OCI-LY1 (cell line): Measurements from ENCODE around the gene MCC.

Source experiments
- H2AFZ ChIP-seq: fragments of 200-600 bp; sonication (generic), shearing (Covaris generic); 2 replicates; pipeline ENCODE4 v1.6.0; 2014; ENCODE audit warnings: antibody characterized with exemption, mild to moderate bottlenecking, low read length
- H3F3A ChIP-seq: fragments of 200-600 bp; sonication (generic), shearing (Covaris generic); 2 replicates; pipeline ENCODE4 v1.6.0; 2014; ENCODE audit warnings: mild to moderate bottlenecking, antibody characterized with exemption, low read length, moderate library complexity; ENCODE audit not compliant: insufficient read depth
- H3K27ac ChIP-seq: fragments of 200-600 bp; sonication (generic); 2 replicates; pipeline ENCODE4 v1.5.1; 2014; ENCODE audit warnings: low read length, mixed run types, mild to moderate bottlenecking, low read depth; ENCODE audit not compliant: poor library complexity, severe bottlenecking
- H3K27me3 ChIP-seq: fragments of 200-600 bp; sonication (generic); 2 replicates; pipeline ENCODE4 v1.6.0; 2014; ENCODE audit warnings: antibody characterized with exemption, mild to moderate bottlenecking, low read length, moderate library complexity; ENCODE audit not compliant: insufficient read depth
- H3K36me3 ChIP-seq: fragments of 200-600 bp; sonication (generic); 2 replicates; pipeline ENCODE4 v1.6.1; 2014; ENCODE audit warnings: mild to moderate bottlenecking, antibody characterized with exemption, low read length, moderate library complexity, mixed read lengths; ENCODE audit not compliant: insufficient read depth
- H3K4me1 ChIP-seq: fragments of 200-600 bp; sonication (generic); 2 replicates; pipeline ENCODE4 v1.5.1; 2014; ENCODE audit warnings: mild to moderate bottlenecking, low read length, moderate library complexity; ENCODE audit not compliant: insufficient read depth, severe bottlenecking
- H3K4me2 ChIP-seq: fragments of 200-600 bp; sonication (generic), shearing (Covaris generic); 2 replicates; pipeline ENCODE4 v1.6.1; 2014; ENCODE audit warnings: low read length
- H3K4me3 ChIP-seq: fragments of 200-600 bp; sonication (generic); 2 replicates; pipeline ENCODE4 v1.5.1; 2014; ENCODE audit warnings: low read length, low read depth, mild to moderate bottlenecking, mixed read lengths; ENCODE audit not compliant: poor library complexity, severe bottlenecking
- H3K79me2 ChIP-seq: fragments of 200-600 bp; shearing (Covaris generic); 2 replicates; pipeline ENCODE4 v1.6.1; 2016; ENCODE audit warnings: mixed run types, low read length, mixed read lengths; ENCODE audit not compliant: insufficient read depth
- H3K9ac ChIP-seq: fragments of 200-600 bp; sonication (generic), shearing (Covaris generic); 2 replicates; pipeline ENCODE4 v1.6.1; 2014; ENCODE audit warnings: mild to moderate bottlenecking, low read length, mixed read lengths
- H3K9me2 ChIP-seq: fragments of 200-600 bp; sonication (generic), shearing (Covaris generic); 2 replicates; pipeline ENCODE4 v1.6.1; 2014; ENCODE audit warnings: low read depth, mild to moderate bottlenecking, low read length, mixed read lengths
- H3K9me3 ChIP-seq: fragments of 200-600 bp; shearing (Covaris generic); 2 replicates; pipeline ENCODE4 v1.6.1; 2014; ENCODE audit warnings: low read length, mixed read lengths
- H4K20me1 ChIP-seq: fragments of 200-600 bp; sonication (generic), shearing (Covaris generic); 2 replicates; pipeline ENCODE4 v1.6.0; 2016; ENCODE audit warnings: mild to moderate bottlenecking, low read length; ENCODE audit not compliant: insufficient read depth
- CTCF ChIP-seq: fragments of 200-600 bp; sonication (generic), shearing (Covaris generic); IDR thresholded peaks from 2 replicates; pipeline ENCODE4 v1.5.1; 2017; ENCODE audit warnings: mild to moderate bottlenecking, antibody characterized with exemption, low read length, moderate library complexity, mixed read lengths
- EZH2 ChIP-seq: fragments of 200-600 bp; sonication (generic), shearing (Covaris generic); IDR thresholded peaks from 2 replicates; pipeline ENCODE4 v1.8.0; 2017; ENCODE audit warnings: borderline replicate concordance, mixed run types, mild to moderate bottlenecking, antibody characterized with exemption, low read length, moderate library complexity, mixed read lengths

MCC gene

GRCh38 chr5:113512341-113512740 lies 24.1 kb upstream of the MCC start:
- H2AFZ ChIP-seq = no peak overlapping the region
- no peak overlapping the region for H3K4me3 ChIP-seq
- H4K20me1 ChIP-seq = no peaks in the 10 kb centered on the region
- H3K79me2 ChIP-seq = peaks cover 26% of the 10 kb centered on the region
- TF ChIP-seq CTCF (no peak), EZH2 (no peak)
- no peaks in the 10 kb centered on the region for H3F3A ChIP-seq
- H3K9ac ChIP-seq = no peak overlapping the region
- no peaks in the 10 kb centered on the region for H3K9me3 ChIP-seq
- no peak overlapping the region for H3K4me2 ChIP-seq
- no peaks in the 10 kb centered on the region for H3K9me2 ChIP-seq
- no peaks in the 10 kb centered on the region for H3K27me3 ChIP-seq
- H3K4me1 ChIP-seq = peaks cover 23% of the 10 kb centered on the region
- peaks cover 19% of the 10 kb centered on the region for H3K36me3 ChIP-seq
- H3K27ac ChIP-seq = no peak overlapping the region

GRCh38 chr5:113510836-113511451 lies 22.7 kb upstream of the MCC start:
- H3K9me3 ChIP-seq = no peaks in the 10 kb centered on the region
- no peak overlapping the region for H3K4me3 ChIP-seq
- H3K27me3 ChIP-seq = no peaks in the 10 kb centered on the region
- peaks cover 16% of the 10 kb centered on the region for H3K4me1 ChIP-seq
- H3K9me2 ChIP-seq = no peaks in the 10 kb centered on the region
- no peaks in the 10 kb centered on the region for H3F3A ChIP-seq
- H2AFZ ChIP-seq = no peak overlapping the region
- H3K9ac ChIP-seq = no peak overlapping the region
- H3K4me2 ChIP-seq = no peak overlapping the region
- H3K36me3 ChIP-seq = peaks cover 5% of the 10 kb centered on the region; the same call in 1 of the 2 replicates
- no peak overlapping the region for H3K27ac ChIP-seq
- H4K20me1 ChIP-seq = no peaks in the 10 kb centered on the region
- H3K79me2 ChIP-seq = peaks cover 16% of the 10 kb centered on the region
- TF ChIP-seq CTCF (peak; percentile 64), EZH2 (no peak)

- H3K4me2 ChIP-seq = no peak overlapping the region
- no peak overlapping the region for H3K27ac ChIP-seq
- H2AFZ ChIP-seq = no peak overlapping the region
- H3K4me3 ChIP-seq = no peak overlapping the region
- H3F3A ChIP-seq = no peaks in the 10 kb centered on the region
- H3K27me3 ChIP-seq = no peaks in the 10 kb centered on the region
- TF ChIP-seq CTCF (no peak), EZH2 (no peak)
- no peak overlapping the region for H3K9ac ChIP-seq
- no peaks in the 10 kb centered on the region for H4K20me1 ChIP-seq
- no peaks in the 10 kb centered on the region for H3K9me2 ChIP-seq
- H3K4me1 ChIP-seq = no peaks in the 10 kb centered on the region
- H3K9me3 ChIP-seq = no peaks in the 10 kb centered on the region
- H3K36me3 ChIP-seq = no peaks in the 10 kb centered on the region
- H3K79me2 ChIP-seq = no peaks in the 10 kb centered on the region
Observed at GRCh38 chr5:113508756-113509155, 20.5 kb upstream of the MCC start.
